Measurements from ENCODE around the gene ACER3. TPM values are rescaled to one million over a fixed set of nuclear protein-coding genes. Genes with fewer than 3 reads are reported as not detected.
A peak's percentile ranks its signal among the peaks of the same experiment; 100 is the strongest.

Gene ACER3
- total RNA-seq, 1 donor from 2014 or later: 14.7 TPM

GRCh38 chr11:76835928-76836612 lies 24.6 kb upstream of the ACER3 start:
- H3K27ac Mint-ChIP-seq: no peak overlapping the region
- no peak overlapping the region for H3K4me3 Mint-ChIP-seq (ENCODE audit: low read depth)
- no peaks in the 10 kb centered on the region for H3K9me3 Mint-ChIP-seq (ENCODE audit: low read depth)
- H3K27me3 Mint-ChIP-seq: peaks cover 12% of the 10 kb centered on the region
- DNase-seq (ENCODE audit: low spot score, unreplicated experiment): no peak
- peaks cover 10% of the 10 kb centered on the region for H3K4me1 Mint-ChIP-seq (ENCODE audit: low read depth)
- TF ChIP-seq, protein P1, sequence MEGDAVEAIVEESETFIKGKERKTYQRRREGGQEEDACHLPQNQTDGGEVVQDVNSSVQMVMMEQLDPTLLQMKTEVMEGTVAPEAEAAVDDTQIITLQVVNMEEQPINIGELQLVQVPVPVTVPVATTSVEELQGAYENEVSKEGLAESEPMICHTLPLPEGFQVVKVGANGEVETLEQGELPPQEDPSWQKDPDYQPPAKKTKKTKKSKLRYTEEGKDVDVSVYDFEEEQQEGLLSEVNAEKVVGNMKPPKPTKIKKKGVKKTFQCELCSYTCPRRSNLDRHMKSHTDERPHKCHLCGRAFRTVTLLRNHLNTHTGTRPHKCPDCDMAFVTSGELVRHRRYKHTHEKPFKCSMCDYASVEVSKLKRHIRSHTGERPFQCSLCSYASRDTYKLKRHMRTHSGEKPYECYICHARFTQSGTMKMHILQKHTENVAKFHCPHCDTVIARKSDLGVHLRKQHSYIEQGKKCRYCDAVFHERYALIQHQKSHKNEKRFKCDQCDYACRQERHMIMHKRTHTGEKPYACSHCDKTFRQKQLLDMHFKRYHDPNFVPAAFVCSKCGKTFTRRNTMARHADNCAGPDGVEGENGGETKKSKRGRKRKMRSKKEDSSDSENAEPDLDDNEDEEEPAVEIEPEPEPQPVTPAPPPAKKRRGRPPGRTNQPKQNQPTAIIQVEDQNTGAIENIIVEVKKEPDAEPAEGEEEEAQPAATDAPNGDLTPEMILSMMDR (IDR thresholded peaks at IDR 0.05; ENCODE audit: unreplicated experiment): no peak
- no peaks in the 10 kb centered on the region for H3K36me3 Mint-ChIP-seq (ENCODE audit: insufficient read depth)

DNA sequence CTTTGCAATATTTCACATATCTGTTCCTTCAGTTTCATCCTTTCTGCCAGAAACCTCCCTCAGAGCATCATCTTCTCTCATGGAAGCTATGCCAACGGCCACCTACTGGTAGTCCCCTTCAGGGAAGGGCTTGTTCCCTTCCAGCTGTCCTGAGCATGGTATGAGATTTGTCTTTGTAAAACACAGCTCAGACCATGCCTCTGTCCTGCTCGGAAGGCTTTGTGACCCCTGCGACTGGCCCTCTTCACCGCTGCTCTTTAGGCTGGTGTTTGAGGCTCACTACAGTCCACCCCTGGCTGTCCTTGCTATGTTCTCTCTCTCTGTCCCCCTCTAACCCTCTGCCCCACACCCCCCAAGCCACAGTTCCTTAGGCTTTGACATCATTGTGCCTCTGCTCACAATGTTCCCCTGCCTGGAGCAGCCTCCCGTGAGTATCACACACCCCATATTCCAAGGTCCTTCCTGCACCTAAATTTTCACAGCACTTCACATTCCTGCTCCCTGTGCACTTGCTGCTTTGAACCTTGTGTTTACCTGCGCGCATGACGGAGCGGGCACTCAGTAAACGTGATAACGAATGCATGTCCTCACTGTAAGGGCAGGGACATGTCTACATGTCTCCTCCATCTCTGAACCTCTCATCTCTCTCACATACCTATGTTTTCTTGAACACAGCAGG lies 24.0 kb upstream of the ACER3 start:
- peaks cover 16% of the 10 kb centered on the region for H3K27me3 Mint-ChIP-seq
- TF ChIP-seq, protein P1 (IDR thresholded peaks at IDR 0.05; ENCODE audit: unreplicated experiment): no peak
- no peak for DNase-seq (ENCODE audit: low spot score, unreplicated experiment)
- H3K27ac Mint-ChIP-seq: no peak overlapping the region
- no peaks in the 10 kb centered on the region for H3K9me3 Mint-ChIP-seq (ENCODE audit: low read depth)
- no peaks in the 10 kb centered on the region for H3K36me3 Mint-ChIP-seq (ENCODE audit: insufficient read depth)
- H3K4me1 Mint-ChIP-seq (ENCODE audit: low read depth): peaks cover 10% of the 10 kb centered on the region
- no peak overlapping the region for H3K4me3 Mint-ChIP-seq (ENCODE audit: low read depth)

DNA sequence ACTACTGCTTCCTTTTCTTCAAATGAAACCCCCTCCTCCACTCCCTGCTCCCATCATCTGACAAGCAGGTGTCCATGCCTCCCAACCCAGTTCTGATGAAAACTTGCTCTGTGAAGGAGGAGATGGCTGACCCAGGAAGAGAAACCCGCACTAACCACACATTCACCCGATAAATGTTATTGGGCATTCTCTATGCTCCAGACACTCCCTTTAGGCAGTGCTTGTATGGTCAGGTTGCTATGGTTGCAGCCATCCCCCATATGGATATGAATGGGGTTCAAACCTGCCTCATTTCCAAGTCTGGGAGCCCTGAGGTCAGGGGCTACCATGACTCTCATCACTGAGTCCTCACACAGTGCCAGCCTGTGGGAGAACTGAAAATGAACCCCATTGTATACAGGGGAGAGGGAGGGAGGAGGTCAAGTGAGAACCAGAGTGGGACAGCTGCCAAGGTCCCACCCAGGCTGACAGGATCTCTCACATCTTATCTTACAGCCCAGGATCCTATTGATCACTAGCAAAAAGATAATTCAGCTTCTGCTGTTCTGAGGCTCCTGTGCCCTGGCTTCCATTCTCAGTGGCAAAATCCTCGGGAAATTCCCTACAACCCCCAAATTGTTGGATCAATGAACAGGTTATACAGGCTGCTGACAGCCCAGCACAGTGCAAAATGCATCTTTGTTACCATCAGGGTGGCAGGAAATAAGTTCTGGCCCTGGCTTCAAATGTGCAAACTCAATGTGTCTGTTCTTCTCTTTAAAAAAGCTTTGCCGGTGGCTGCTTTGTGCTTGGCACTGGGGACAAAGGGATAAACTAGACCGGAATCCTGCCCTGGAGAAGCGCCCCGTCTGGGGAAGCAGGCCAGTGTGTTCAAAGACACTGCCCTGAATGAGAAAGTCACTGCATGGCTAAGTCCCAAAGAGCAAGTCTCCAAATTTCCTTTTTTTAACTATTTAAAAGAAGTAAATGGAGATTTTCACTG lies 22.7 kb upstream of the ACER3 start:
- no peak overlapping the region for H3K27ac Mint-ChIP-seq
- no peak for DNase-seq (ENCODE audit: low spot score, unreplicated experiment)
- TF ChIP-seq, protein P1 (IDR thresholded peaks at IDR 0.05; ENCODE audit: unreplicated experiment): no peak

DNA sequence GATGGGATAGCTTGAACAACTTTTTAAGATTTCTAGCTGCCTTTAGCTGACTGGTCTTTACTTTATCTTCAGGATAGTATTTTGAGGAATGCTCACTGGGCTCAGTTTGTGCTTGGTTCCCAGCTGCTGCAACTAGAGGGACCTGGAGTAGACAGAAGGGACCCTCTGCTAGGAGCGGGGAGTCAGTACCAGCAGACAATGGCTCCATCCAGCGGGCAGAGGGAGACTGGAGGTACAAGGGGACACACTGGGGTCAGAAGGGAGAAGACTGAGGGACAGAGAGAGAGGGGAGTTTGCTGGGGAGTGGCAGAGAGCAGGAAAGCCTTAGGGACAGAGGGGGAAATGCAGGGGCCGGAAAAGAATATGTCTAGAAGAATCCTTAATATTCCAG lies 22.0 kb upstream of the ACER3 start:
- no peak for DNase-seq (ENCODE audit: low spot score, unreplicated experiment)
- H3K36me3 Mint-ChIP-seq (ENCODE audit: insufficient read depth): no peaks in the 10 kb centered on the region
- H3K4me1 Mint-ChIP-seq (ENCODE audit: low read depth): peaks cover 11% of the 10 kb centered on the region
- H3K4me3 Mint-ChIP-seq (ENCODE audit: low read depth): no peak overlapping the region
- H3K27me3 Mint-ChIP-seq: peaks cover 7% of the 10 kb centered on the region
- H3K9me3 Mint-ChIP-seq (ENCODE audit: low read depth): no peaks in the 10 kb centered on the region
- H3K27ac Mint-ChIP-seq: no peak overlapping the region
- TF ChIP-seq, protein P1 (IDR thresholded peaks at IDR 0.05; ENCODE audit: unreplicated experiment): peak; percentile 38

More for the DNA sequence above, 22.7 kb upstream of the ACER3 start:
- peaks cover 9% of the 10 kb centered on the region for H3K27me3 Mint-ChIP-seq
- no peaks in the 10 kb centered on the region for H3K9me3 Mint-ChIP-seq (ENCODE audit: low read depth)
- H3K36me3 Mint-ChIP-seq (ENCODE audit: insufficient read depth): no peaks in the 10 kb centered on the region
- peaks cover 11% of the 10 kb centered on the region for H3K4me1 Mint-ChIP-seq (ENCODE audit: low read depth)
- H3K4me3 Mint-ChIP-seq (ENCODE audit: low read depth): no peak overlapping the region

GRCh38 chr11:76839311-76839710 lies 21.4 kb upstream of the ACER3 start:
- Mint-ChIP-seq H3K9me3 (ENCODE audit: low read depth) (no peaks in the 10 kb centered on the region), H3K27me3 (peaks cover 7% of the 10 kb centered on the region), H3K4me1 (ENCODE audit: low read depth) (peaks cover 11% of the 10 kb centered on the region), H3K4me3 (ENCODE audit: low read depth) (no peak overlapping the region), H3K27ac (no peak overlapping the region), H3K36me3 (ENCODE audit: insufficient read depth) (no peaks in the 10 kb centered on the region)
- TF ChIP-seq, protein P1 (IDR thresholded peaks at IDR 0.05; ENCODE audit: unreplicated experiment): no peak
- no peak for DNase-seq (ENCODE audit: low spot score, unreplicated experiment)

Measured in progenitor cell of endocrine pancreas (in vitro differentiated cells).